T-helper 2 cell treated with Interferon-gamma antibody and Interleukin-4, amounts not matched to agents 100 ng/mL and 5 ng/mL, for 36 hours (primary cell): ENCODE measurements around the gene CTNNB1. TPM values are rescaled to one million over a fixed set of nuclear protein-coding genes. Genes with fewer than 3 reads are reported as not detected.

Experiments
- intact Hi-C: fragments of 100-400 bp; cut with micrococcal nuclease; formaldehyde crosslinking; loops from one replicate; pipeline ENCODE4 v1.15.1; 2023
- total RNA-seq: library from RNA; stranded (reverse); gene quantifications from 2 replicates; pipeline ENCODE4 v1.2.3, GENCODE V29; 2022

Gene CTNNB1
- 130 and 141 TPM in 2 replicates for total RNA-seq

DNA sequence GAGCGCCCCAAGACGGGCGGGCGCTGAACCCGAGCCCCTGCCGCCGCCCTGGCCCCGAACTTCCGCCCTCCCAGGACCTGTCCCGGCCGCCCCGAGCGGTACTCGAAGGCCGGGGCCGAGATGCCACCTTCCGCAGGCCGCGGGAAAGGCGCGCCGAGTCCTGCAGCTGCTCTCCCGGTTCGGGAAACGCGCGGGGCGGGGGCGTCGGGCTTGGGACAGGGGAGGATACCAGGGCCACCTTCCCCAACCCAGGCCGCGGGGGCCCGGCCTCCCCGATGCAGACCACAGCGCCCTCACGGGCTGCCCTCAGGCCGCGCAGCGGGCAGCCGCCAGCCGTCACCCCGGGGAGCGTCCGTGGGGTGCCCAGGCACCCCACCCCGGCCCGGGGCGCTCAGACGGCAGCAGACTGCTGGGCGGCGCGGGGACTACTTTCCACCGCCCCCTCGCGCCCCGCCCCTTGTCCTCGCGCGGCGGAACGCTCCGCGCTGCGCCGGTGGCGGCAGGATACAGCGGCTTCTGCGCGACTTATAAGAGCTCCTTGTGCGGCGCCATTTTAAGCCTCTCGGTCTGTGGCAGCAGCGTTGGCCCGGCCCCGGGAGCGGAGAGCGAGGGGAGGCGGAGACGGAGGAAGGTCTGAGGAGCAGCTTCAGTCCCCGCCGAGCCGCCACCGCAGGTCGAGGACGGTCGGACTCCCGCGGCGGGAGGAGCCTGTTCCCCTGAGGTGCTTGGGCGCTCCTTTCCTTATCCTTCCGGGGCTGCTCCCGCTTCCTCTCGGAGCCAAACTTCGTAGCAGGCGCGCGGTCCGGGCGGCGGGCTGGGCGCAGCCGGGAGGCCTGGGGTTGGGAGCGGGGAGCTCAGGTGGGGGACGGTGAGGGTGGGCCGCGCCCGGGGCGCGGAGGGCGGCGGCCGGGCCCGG is at the start of gene CTNNB1:
Gene CTNNB1 (plus strand): TSS at position 556 of the 916 bp plus-strand sequence. CDS start 24,564 bp downstream, outside the sequence.
- intact Hi-C loops = loop anchor here (1.0 to 10.0 kb wide), 6 partner anchors 11 to 890 kb away; partner anchors contain the start of genes EIF1B, ULK4 and ZNF621

DNA sequence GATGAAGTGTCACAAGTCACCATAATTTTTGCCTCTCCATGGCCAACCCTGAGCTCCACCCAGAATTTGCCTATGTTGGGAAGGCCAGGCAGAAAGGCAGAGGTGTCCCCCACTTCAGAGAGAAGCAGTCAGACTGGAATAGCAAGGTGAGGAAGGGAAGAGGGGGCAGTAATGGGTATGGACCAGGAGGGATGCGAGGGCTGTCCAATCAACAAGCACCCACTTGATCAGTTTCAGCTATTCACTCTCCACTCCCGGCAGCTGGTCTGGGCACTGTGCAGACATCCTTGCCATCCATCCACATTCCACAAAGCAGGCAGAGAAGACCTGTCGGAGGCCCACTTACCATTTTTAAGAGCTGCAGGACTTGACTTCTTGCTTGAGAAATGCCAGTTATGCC is 43.5 kb upstream of the CTNNB1 start:
- intact Hi-C loops = no loop called here

DNA sequence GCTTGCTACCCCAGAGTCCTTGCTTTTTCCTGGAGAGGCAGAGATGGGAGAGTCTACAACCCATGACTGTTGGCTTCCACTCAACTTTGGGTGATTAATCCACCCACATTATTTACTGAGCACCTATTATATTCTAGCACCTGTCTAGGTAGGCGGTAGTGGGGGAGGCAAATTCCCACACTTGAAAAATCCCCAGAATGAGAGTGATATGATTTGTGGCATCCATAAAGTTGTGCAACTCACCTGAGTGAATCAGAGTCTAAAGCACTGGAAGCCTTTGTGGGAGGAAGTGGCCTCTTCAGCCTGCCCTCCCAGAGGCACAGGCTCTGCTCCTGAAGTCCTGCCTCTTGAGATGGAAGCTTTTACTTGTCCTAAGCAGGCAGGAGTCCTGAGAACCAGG is 40.4 kb upstream of the CTNNB1 start:
- intact Hi-C loops = no loop called here

DNA sequence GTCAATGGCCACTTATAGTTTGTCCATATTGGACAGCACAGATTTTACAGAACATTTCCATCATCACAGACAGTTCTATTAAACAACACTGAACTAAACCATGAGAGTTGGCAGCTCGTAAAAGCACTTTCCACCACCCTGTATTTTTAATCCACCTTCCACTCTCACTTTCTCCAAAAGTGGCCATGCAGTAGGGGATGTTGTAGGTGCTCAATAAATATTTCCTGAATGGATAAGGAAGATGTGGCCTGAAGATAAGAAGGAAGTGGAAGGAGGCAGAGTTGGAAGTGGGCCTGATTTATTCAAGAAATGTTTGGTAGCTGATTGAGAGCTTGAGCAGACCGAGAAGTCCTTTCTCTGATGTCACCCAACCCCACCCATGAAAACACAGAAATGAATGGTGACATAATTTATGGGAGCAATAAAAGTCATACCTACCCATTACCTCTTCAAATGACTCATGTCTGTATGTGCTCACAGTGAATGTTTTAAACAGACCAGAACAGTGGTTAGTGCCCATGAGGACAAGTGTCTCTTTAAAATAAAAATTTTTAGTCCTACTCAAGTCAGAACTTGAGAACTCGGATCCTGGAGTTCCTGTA is 39.6 kb upstream of the CTNNB1 start:
- intact Hi-C loops = no loop called here

DNA sequence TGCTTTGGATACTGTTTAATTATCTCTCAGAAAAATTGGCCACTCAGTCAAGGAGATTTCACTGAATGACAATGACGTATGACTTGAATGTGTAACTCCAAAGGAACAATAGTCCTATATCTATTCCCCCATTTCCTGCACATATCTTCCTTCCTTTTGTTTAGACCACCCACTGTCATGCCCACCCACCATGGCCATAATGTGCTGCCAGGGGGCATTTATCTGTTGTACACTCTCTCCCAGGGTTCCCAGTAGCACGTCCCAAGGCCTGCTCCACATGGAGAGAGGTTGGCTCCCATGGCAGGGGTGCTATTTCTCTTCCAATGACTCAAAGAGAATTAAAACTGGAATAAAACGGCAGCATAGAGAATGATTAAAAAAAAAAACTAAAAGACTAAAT is 36.8 kb upstream of the CTNNB1 start:
- intact Hi-C loops = no loop called here

DNA sequence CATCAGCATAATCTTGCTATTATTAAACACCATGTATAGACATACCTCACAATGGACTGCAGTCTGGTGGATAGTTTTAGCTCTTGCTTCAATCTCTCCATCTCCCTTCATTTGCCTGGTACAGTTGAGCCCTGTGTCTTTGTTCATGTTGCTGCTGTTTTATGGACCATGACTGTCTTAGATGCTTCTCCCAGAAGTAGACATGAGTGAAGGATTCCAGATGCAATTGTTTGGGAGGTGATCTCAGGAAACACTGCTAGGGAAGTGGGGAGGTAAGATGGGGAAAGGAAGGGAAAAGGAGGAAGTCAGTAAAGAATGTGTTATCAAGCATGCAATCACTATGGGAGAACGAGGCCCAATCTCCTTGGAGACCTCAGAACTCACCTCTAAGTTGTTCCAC is 36.3 kb upstream of the CTNNB1 start:
- intact Hi-C loops = no loop called here

DNA sequence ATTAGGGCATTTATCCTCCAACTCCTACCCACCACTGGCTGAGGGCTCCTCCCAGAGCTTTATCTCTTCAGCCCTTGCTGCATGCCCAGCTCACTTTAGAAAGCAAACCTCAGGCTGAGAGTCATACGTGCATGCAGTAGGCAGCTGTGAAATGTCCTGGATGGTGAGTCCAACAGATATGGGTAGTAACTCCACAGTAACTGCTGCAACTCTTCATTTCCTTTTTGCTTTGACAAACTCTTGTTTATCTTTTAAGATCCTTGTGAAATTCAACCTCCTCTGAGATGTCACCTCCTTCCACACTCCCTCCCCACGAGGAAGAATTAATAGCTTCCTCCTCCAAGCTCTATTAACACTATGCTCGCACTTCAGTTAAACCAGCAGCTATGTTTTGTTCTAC is 35.9 kb upstream of the CTNNB1 start:
- intact Hi-C loops = no loop called here

DNA sequence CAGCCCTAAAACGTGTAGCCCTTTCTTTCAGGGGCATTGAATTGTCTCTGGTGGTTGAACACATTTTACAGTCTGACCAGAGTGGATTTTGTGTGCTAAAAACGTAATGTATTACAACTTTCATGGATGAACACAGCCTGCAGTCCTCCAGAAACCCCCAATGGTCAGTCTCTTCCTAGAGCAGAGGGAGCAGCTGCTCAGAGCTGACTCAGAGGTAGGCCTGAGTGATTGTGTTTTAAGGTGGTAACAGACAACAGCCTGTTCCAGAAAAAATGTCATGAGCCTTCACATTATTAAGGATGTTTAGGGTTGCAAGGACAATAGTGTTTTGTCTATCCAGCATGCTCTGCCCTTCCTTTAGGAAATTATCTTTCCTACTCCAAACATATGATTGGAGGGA is 34.5 kb upstream of the CTNNB1 start:
- intact Hi-C loops = no loop called here

DNA sequence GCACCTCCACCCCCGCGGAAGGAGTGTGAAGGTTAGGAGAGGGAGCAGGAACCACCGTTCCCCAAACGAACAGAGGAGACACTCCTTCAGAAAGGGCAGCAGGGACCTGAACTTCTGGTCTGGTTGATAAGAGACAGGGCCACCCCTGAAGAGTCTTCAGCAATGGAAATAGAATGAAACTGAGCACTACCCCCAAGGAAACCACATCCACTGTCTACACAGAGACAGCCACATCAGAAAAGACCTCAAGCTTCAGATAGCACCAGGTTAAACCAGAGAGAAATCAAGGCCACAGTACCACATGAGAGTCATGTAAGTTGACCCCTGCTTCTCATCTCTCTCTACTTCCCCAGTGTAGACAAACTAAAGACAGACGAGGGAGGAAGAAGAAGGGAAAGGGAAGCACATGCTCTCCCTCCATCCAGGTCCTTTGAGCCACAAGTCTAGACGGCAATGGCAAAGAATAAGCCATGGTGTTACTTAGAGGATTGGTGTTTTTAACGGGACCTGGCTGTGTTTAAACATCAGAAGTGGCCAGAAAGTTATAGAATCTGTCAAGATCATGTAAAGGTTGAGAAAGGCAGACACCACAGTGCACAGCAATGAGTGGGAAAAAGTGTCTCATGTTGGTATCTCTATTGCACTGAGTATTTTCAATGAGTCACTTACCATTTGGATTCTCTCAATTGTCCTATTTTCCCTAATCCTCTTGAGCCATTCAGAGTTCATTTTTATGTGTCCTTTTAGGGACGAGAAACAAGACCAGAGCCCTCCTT is 31.4 kb upstream of the CTNNB1 start:
- intact Hi-C loops = no loop called here

DNA sequence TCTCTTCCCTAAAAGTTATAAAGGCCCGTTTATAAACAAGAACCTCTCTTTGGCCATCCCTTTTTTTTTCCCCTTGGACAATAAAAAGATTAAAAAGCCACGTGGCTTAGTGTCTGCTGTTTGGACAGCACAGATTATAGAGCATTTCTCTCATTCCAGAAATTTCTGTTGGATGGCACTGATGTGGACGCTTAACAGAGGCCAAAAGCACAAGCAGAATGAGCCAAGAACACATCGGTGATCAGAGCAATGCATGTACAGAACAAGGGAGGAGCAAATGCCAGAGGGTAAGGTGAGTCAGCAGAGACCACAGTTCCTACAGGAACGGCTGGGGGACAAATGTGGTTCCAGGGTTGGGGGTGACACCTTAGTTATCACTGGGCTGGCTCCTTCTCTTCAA is 30.3 kb upstream of the CTNNB1 start:
- intact Hi-C loops = no loop called here

DNA sequence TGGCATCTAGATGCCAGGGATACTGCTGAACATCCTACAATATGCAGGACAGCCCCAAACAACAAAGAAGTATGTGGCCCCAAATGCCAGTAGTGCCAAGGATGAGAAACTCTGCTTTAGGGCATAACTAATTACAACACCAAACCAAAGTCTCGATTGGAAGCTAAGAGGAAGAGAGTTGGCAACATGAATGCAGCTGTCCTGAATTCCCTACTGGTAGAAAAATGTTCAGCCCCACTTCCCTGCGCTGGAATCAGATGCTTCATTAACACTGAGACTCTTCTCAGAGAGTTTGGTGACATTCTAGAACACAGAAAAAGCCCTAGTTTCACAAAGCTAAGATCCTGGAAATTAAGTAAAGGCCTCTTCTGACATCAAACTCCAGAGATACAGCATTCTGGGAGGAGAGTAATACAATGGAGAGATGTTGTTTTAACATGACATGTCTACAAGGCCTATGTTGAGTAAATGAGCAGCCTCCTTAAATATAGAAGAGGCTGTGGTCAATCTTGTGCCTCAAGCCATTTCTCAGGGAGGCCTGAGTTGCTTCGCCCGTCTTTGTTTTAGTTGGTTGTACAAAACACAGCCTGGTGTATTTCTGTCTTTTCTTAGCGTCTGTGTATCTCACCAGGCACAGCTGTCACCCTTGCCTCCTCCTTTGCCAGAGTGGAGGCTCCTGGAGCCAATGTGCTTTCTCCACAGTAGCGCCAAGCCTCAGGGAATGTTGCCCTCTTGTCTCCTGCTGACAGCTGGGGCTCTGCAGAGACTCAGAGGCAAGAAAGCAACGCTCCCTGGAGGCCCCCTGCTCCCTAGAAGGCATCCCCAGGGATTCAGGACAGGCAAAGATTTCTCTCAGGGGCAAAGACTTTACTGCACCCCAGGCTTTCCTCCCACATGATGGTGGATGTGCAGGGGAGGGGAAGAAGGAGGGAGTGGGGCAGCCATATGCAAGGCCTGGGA is 25.1 kb upstream of the CTNNB1 start:
- intact Hi-C loops = no loop called here

DNA sequence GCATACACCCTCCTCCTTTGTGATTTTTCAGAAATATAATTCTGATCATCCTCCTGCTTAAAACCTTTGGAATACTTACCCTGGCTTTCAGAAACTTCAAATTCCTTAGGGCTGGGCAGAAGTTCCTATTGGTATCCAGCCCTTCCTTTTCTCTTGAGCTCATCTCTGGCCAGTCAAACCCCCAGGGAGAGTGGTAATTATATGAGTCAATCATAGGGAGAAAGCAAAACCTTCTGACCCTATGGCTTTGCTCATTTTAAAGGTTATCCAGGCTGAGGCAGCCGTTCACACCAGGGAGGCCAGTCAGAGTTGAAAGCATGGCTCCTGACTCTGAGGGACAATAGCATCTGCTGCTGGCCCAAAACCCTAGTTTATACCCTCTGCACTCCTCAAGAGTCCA is 23.9 kb upstream of the CTNNB1 start:
- intact Hi-C loops = no loop called here

DNA sequence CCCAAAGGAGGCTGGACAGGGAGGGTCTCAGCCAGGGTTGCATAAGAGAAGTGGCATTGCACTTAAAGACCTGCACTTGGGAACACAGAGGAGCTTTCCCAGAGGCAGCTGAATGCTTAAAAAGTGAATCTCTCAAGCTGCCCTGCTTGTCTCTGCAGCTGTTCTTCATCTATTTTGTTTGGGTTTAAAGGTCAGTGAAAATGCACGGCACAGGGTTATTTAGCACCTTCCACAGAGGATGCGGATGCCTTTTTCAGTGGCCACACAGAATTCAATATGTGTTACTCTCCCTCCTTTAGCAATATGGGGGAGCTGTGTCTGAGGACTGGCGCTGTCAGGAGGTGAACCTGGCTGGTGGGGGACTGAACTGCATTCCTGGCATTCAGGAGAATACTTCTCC is 22.7 kb upstream of the CTNNB1 start:
- intact Hi-C loops = no loop called here

DNA sequence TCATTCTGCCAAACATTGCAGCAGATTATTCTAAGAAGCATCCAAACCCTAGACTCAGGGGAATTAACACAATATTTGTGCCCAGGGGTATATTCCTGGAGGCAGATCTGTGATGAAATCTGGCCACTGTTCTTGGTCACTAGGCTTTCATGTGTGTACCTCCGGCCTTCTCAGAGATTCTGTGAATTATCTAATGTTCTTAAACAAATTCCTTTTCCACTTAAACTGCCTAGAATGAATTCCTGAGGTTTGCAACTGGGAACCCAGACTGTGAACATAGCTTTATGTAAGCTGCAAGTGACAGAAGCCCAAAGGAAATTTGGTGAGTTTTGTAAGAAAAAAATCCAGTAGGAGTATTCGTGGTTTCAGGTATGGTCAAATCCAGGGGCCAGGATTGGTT is 20.7 kb upstream of the CTNNB1 start:
- intact Hi-C loops = no loop called here

DNA sequence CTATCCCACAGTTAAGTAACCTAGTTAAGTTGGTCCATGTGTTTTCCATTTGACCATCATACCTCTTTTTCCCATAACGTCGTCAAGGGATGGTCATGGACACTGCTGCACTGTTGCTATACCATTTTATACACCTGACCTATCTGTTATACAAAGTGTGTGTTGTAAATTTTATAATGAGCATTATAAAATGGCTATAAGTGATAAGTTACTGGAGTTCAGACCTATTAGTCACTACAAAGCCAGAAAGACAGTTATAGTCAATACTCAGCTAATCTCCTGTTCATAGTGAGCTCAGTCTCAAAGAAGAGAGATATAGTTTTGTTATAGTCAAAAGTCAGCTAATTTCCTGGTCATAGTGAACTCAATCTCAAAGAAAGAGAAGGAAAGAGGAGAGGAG is 18.9 kb upstream of the CTNNB1 start:
- intact Hi-C loops = no loop called here

DNA sequence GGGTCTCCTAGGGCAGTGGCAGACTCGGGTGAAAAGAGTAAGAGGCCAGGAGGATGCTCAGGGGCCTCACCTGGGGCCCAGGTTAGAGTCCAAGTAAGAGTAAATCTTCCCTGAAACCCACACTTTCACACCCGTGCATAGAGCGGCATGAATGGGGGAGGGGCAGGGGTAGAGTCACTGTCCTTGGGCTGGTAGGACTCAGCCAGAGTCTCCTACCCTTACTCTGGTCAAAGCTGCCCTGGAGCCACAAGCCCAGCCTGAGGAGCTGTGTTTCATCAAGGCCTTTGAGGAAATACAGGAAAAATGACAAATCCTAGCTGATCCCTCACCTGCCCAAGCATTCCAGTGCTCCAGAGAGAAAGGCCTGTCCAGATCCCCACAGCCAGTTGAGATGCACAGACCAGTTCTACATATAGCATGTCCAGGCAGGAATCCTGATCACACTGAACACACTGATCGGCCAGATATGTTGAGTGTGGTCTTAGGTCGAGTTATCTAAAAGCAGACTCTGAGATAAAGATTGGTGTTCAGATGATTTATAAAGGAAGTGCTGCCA is 16.7 kb upstream of the CTNNB1 start:
- intact Hi-C loops = no loop called here

DNA sequence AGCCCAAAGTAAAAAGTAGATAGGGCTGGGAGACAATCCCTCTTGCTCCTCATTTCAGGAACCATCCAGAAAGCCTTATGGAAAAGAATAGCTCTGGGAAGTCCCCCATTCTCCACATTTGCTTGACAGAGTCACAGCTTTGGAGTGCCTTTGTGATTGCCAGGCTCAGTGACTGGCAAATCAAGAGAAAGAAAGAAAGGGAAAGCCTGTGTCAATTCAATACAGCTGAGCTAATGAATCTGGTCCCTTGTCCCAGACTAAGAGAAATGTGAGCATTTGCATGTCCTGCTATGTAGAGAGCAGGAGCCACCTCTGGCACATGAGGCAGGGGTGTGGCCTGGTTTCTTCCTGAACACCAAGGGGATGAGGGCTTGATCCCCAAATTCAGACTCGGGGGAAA is 14.9 kb upstream of the CTNNB1 start:
- intact Hi-C loops = no loop called here

DNA sequence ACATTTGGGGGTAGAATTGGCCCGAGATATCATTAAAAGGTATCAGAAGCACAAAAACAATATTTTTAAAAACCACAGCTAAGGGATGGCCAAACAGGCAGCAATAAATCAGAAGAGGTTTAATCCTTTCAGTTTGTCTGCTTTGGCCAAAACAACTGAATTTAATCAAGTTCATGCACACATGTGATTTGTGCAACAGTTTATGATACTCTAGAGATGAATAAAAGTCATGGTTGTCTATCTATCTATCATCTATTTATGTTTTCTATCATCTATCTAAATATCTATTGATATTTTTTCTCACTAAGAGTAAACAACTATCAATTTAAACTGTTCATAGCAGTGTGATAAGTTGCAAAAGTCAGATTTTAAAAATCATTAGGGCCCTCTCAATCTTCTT is 13.0 kb upstream of the CTNNB1 start:
- intact Hi-C loops = no loop called here

DNA sequence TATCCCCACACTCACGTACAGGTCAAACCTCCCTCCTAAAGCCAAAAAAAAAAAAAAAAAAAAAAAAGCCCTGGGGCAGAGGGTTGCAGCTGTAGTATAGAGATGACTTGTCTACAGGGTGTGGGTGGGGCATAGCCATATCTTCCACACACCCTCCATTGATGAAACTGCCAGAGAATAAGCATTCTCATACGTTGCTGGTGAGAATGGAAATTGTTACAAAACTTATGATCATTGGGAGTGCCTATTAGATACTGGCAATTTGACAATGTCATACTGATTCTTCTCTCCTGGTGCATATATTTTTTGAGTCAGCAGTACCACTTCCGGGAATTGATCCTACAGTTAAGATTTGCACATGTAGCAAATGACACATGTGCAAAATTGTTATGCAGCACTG is 11.0 kb upstream of the CTNNB1 start:
- intact Hi-C loops = loop anchor here (1.0 kb wide), 1 partner anchor 11 kb away; the partner anchor contains the start of gene CTNNB1

DNA sequence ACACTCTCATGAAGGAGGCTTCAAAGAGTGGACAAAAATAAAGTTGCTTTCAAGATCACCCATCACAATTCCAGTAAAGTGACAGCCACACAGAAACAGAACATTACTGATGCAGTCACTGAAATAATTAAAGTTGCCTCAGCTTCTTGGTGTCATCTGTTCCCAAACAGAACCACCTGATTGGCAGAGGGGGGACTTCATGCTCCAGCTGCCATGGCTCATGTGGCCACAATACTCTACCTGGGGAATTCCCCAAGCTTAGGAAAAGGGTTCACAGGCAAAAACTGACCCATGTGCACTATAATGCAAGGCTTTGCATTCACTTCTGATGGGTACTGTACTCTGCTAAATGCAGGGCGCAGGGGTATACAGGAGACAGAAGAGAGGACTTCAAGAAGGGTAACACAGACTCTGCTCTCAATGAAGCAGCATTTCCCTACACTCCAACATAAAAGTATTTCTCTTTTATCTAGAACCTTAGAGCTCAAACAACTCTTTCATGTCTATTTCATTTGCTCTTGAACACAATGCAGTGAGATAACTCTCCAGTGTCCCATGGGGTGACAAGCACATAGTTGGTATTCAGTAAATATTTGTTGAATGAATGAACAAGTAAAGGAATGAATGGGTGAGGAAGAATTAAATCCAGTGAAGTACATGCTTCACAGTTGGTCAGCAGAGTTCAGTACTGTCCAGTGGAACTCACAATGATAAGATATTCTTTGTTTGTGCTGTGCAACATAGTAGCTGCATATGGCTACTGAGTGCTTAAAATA is 8.6 kb upstream of the CTNNB1 start:
- intact Hi-C loops = loop anchor here (10.0 kb wide), 1 partner anchor 824 kb away; no protein-coding TSS in a partner anchor
